ES-I3 (cell line): ENCODE results near the gene SH3BP1.
A peak's percentile ranks its signal among the peaks of the same experiment; 100 is the strongest.

ENCODE experiments used
- H3K36me3 ChIP-seq: 2 replicates; pipeline ENCODE4 v1.6.1; 2013; ENCODE audit warnings: mild to moderate bottlenecking, low read length, control low read depth, moderate library complexity; ENCODE audit not compliant: insufficient read depth
- H3K4me1 ChIP-seq: 2 replicates; pipeline ENCODE4 v1.6.1; 2013; ENCODE audit warnings: mild to moderate bottlenecking, control low read depth, low read length; ENCODE audit not compliant: insufficient read depth
- H3K9ac ChIP-seq: 2 replicates; pipeline ENCODE4 v1.6.1; 2013; ENCODE audit warnings: low read depth, mild to moderate bottlenecking, low read length, moderate library complexity
- H3K9me3 ChIP-seq: 2 replicates; pipeline ENCODE4 v1.6.1; 2013; ENCODE audit warnings: mild to moderate bottlenecking, low read length, moderate library complexity; ENCODE audit not compliant: control insufficient read depth, insufficient read depth

SH3BP1 gene

DNA sequence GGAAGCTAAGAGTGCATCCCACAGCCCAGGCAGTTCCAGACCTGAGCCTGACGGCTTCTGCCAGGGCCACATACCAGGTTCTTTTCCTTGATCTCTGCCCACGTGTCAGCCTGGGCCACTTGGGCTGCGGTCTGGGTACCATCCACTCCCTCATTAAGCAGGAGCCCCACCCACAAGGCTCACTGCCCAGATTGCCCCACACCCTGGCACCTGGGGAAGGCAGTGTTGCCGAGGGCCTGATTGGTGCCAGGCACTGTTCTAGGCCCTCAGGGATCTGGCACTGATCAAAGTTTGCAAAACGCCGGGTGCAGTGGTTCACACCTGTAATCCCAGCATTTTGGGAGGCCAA, 15.5 kb upstream of the SH3BP1 start:
- peaks cover 11% of the 10 kb centered on the region for H3K36me3 ChIP-seq
- no peaks in the 10 kb centered on the region for H3K4me1 ChIP-seq
- no peak overlapping the region for H3K9ac ChIP-seq
- no peaks in the 10 kb centered on the region for H3K9me3 ChIP-seq

DNA sequence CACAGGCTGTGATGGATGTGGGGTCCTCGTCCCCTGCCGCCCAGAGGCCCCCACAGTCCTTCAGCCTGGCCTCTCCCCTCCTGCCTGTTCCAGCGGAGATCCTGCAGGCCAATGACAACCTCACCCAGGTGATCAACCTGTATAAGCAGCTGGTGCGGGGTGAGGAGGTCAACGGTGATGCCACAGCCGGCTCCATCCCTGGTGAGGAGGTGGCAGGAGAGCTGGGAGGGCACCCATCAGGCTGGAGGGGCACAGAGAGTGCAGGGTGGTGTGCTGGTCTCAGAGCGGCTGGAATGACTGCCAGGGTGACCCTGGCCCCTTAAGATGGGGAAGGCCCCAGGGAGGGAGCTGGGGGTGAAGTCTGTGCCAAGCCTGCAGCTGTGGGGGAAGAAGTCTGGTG, 14.6 kb upstream of the SH3BP1 start:
- Histone ChIP-seq H3K9me3 (no peaks in the 10 kb centered on the region), H3K36me3 (peaks cover 11% of the 10 kb centered on the region), H3K4me1 (no peaks in the 10 kb centered on the region), H3K9ac (no peak overlapping the region)

DNA sequence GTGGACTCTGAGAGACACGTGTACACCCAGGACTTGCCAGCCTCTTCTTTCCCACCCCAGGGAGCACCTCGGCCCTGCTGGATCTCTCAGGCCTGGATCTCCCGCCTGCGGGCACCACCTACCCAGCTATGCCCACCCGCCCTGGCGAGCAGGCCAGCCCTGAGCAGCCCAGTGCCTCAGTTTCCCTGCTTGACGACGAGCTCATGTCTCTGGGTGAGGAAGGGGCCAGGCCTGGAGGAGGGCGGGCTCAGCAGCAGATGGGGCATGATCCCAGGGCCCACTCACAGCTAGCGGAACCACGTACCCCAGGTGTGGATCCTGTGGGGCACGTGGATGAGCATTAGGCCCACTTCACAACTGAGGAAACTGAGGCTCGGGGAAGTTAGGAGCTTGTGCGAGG, 13.7 kb upstream of the SH3BP1 start:
- H3K36me3 ChIP-seq = peaks cover 11% of the 10 kb centered on the region
- H3K4me1 ChIP-seq = no peaks in the 10 kb centered on the region
- no peak overlapping the region for H3K9ac ChIP-seq
- no peaks in the 10 kb centered on the region for H3K9me3 ChIP-seq

DNA sequence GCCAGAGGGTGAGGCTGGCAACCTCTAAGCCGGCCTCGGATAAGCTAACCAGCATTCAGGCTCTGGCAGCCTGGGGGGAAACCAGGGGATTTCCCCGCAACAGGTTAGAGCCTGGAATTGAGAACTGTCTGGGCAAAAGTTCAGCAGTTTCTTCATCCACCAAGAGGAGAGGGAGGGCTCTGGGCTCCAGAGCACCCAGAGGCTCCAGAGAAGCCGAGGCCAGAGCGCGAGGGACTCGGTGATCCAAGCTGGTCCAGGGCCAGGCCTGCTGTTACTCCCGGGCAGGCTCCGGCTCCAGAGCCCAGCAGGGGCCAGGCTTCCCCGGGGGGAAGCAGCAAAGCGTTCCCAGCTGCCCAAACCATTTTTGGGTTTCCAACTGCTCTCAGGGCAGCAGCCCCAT, 13.3 kb upstream of the SH3BP1 start:
- peaks cover 12% of the 10 kb centered on the region for H3K36me3 ChIP-seq
- H3K9me3 ChIP-seq = no peaks in the 10 kb centered on the region
- no peaks in the 10 kb centered on the region for H3K4me1 ChIP-seq
- H3K9ac ChIP-seq = no peak overlapping the region

DNA sequence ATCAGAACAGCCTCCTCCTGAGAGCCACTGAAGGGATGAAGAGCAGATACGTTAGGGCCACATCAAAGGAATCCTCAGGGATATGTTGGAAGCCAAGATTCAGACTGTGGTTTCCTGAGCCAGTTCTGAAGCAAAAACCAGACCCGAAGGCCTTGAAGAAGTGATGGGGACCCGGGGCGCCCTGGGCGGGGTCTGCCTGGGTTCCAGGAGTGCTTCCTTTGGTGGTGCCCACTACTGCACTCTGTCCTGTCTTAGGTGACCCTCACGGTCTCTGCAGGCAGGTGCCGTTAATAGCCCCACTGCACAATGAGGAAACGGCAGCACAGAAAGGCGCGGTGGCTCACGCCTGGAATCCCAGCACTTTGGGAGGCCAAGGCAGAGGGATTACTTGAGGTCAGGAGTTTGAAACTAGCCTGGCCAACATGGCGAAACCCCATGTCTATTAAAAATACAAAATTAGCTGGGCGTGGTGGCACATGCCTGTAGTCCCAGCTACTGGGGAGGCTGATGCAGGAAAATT, 12.9 kb upstream of the SH3BP1 start:
- H3K36me3 ChIP-seq = peaks cover 15% of the 10 kb centered on the region
- no peak overlapping the region for H3K9ac ChIP-seq
- no peaks in the 10 kb centered on the region for H3K4me1 ChIP-seq
- no peaks in the 10 kb centered on the region for H3K9me3 ChIP-seq

DNA sequence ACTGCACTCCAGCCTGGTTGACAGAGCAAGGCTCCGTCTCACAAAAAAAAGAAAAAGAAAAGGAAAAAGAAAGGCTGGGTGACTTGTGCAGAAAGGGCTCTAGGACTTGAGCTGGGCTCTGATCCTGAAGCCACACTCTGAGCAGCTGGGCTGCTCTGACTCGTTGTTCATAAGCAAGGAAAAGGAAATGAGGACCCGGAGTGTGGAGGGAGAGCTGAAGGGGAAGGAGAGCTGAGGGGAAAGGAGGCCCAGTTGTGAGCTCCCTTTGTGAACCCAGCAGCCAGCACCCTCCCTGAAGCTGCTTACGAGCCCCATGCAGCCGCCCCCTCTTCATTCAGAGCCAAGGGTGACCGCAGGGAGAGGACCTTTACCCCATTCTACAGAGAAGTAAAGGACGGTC, 12.3 kb upstream of the SH3BP1 start:
- Histone ChIP-seq H3K9me3 (no peaks in the 10 kb centered on the region), H3K4me1 (no peaks in the 10 kb centered on the region), H3K36me3 (peaks cover 15% of the 10 kb centered on the region), H3K9ac (no peak overlapping the region)

DNA sequence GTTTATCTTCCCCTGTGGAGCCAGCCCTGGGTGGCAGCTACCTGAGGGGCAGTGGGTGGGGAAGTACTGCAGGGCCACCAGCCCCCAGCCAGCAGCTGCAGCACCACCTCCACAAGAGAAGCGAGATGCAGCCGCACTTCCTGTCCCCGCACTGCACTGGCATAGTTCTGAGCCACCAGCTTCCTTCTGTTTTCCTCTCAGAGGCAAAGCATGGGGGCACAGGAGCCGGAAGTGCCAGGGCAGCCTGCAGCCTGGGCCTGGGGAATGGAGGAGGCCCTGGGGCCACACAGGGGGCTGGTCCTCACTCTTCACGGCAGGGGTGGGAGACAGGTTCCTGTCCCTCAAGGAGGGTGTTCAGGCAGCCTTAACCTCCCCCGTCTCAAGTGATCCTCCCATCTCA, 11.9 kb upstream of the SH3BP1 start:
- H3K9ac ChIP-seq = no peak overlapping the region

DNA sequence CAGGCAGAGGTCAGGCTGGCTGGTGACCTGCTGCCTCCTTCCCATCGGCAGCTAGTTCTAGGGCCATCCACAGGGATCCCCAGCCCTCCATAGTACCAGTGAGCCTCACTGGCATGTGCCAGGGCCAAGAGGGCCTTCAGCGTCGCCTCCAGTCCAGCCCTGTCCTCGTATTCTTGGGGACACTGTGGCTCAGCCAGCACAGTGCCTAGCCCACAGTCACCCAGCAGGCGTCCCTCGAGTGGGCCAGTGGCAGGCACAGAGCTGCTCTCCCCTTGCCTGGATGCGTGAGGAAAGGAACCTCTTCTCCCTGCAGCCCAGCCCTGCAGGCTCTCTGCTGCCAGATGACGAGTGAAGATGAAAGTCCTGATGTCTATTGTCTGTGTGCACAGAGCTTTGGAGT, 10.6 kb upstream of the SH3BP1 start:
- peaks cover 6% of the 10 kb centered on the region for H3K4me1 ChIP-seq
- peaks cover 15% of the 10 kb centered on the region for H3K36me3 ChIP-seq
- no peak overlapping the region for H3K9ac ChIP-seq
- no peaks in the 10 kb centered on the region for H3K9me3 ChIP-seq

More for the DNA sequence above, 11.9 kb upstream of the SH3BP1 start:
- Histone ChIP-seq H3K36me3 (peaks cover 15% of the 10 kb centered on the region), H3K4me1 (no peaks in the 10 kb centered on the region; the same call in 1 of the 2 replicates), H3K9me3 (no peaks in the 10 kb centered on the region)

DNA sequence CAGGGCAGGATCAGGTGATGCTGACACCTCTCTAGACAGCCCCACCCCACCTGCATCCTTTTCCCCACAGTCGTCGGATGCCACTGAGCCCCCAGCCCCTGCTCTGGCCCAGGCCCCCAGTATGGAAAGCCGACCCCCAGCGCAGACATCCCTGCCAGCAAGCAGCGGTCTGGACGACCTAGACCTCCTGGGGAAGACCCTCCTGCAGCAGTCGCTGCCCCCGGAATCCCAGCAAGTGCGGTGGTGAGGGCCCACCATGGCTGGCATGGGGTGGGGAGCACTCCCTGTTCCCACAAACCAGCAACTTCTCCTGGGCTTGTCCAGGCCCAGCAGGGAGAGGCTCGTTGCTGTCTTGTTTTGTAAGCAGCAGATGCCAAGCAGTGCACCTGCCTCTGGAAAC, 9.5 kb upstream of the SH3BP1 start:
- Histone ChIP-seq H3K9ac (no peak overlapping the region), H3K36me3 (peaks cover 15% of the 10 kb centered on the region), H3K4me1 (peaks cover 17% of the 10 kb centered on the region), H3K9me3 (no peaks in the 10 kb centered on the region)

DNA sequence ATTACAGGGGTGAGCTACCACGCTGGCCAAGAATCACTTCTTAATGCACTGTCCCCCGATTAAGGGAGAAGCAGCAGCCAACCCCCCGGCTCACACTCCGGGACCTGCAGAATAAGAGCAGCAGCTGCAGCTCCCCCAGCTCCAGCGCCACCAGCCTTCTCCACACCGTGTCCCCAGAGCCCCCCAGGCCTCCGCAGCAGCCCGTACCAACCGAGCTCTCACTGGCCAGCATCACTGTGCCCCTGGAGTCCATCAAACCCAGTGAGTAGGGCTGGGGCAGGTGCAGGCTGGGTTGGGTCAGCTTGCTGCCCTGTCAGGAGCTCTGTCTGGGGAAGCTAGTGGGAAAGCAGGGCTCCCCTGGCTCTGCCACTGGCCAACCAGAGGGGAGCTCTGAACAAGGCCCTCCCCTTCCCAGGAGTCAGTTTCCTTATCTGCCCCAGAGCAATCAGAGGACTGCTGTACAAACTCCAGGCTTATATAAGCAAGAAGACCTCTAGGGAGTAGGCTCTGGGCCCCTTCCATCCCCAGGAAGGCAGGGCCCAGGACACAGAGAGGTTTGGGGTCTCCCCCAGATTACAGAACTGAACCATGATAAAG, 8.5 kb upstream of the SH3BP1 start:
- no peaks in the 10 kb centered on the region for H3K9me3 ChIP-seq
- peaks cover 19% of the 10 kb centered on the region for H3K4me1 ChIP-seq
- H3K36me3 ChIP-seq = peaks cover 15% of the 10 kb centered on the region
- no peak overlapping the region for H3K9ac ChIP-seq

DNA sequence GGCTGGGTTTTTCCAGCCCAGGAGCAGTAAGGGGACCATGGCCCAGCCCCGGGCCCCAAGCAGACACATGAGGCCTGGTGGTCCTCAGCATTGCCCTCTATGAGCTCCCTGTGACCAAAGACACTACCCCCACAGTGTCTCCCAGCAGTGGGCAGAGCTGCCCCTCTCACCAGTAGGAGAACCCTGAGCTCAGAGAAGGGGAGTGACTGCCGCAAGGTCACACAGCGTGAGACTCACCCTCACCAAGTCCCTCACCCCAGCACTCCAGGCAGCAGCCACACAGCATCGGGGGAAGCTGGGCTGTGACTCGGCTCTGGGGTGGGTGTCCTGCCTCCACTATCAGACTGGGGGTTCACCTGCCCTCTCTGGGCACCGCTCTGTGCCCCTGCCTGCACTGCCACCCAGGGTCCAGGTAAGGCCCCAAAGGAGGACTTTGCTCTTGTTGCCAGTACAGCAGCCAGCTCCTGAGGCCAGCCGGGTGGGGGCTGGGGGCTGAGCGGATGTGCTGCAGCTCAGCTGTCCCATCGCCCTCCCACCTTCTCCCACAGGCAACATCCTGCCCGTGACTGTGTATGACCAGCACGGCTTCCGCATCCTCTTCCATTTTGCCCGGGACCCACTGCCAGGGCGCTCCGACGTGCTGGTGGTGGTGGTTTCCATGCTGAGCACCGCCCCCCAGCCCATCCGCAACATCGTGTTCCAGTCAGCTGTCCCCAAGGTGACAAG, 7.9 kb upstream of the SH3BP1 start:
- Histone ChIP-seq H3K9ac (no peak overlapping the region), H3K9me3 (no peaks in the 10 kb centered on the region), H3K4me1 (peaks cover 19% of the 10 kb centered on the region), H3K36me3 (peaks cover 14% of the 10 kb centered on the region)

DNA sequence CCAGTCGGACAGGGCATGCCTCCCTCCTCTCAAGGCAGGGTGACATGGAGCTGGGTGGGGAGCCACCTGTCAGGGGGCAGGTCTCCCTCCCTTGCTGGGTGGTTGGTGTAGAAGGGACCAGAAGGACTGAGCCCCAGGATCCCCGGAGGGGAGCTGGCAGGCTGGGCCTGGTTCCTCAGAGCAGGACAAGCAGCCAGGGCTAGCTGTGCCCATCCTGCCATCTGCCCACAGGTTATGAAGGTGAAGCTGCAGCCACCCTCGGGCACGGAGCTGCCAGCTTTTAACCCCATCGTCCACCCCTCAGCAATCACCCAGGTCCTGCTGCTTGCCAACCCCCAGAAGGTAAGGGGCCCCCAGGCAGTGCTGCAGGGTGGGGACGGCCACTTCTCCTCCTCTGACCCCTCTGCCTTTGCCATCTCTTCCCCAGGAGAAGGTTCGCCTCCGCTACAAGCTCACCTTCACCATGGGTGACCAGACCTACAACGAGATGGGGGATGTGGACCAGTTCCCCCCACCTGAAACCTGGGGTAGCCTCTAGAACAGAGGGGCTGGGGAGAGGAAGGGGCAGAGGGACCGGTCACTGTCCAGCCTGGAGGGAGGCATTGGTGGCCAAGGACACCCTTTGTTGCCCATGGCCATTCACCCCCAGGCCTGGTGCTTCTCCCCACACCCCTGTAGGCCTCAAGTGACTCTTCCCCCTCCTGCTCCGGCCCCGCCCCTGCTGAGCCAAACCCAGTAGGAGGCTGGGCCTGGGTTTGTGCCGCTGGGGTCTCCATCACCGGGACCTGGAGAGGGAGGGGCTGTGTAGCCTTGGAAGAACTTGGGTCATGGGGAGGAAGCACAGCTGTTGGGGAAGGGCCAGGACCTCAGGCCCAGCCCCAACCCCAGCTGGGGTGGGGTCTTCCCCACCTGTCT, 7.0 kb upstream of the SH3BP1 start:
- H3K4me1 ChIP-seq = peaks cover 19% of the 10 kb centered on the region
- no peaks in the 10 kb centered on the region for H3K9me3 ChIP-seq
- no peak overlapping the region for H3K9ac ChIP-seq
- H3K36me3 ChIP-seq = peaks cover 11% of the 10 kb centered on the region

DNA sequence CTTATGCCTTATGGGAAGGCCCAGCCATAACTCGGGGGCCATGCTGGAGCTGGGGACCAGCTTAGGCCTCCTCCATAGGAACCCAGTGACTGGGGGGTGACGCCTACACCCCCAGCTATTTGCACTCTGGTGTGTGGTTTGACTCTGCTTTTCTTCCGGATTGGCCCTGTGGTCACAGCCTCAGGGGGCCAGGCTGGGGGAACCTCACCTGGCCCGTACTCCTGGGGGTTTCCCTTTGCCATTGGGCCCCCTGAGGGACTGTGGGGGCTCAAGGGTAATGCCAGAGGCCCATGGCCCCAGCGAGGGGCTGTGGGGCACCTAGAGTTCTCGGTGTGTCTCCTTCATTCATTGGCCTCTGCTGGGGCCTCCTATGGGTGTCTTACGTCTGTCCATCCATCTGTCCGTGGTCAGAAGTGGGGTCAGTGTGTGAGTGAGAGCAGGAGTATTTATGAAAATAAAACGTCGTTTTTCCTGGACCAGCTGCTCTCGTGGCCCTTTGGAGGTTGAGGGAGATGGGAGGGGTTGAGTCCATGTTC, 6.3 kb upstream of the SH3BP1 start:
- Histone ChIP-seq H3K9ac (no peak overlapping the region), H3K9me3 (no peaks in the 10 kb centered on the region), H3K36me3 (peaks cover 10% of the 10 kb centered on the region), H3K4me1 (peaks cover 19% of the 10 kb centered on the region)

DNA sequence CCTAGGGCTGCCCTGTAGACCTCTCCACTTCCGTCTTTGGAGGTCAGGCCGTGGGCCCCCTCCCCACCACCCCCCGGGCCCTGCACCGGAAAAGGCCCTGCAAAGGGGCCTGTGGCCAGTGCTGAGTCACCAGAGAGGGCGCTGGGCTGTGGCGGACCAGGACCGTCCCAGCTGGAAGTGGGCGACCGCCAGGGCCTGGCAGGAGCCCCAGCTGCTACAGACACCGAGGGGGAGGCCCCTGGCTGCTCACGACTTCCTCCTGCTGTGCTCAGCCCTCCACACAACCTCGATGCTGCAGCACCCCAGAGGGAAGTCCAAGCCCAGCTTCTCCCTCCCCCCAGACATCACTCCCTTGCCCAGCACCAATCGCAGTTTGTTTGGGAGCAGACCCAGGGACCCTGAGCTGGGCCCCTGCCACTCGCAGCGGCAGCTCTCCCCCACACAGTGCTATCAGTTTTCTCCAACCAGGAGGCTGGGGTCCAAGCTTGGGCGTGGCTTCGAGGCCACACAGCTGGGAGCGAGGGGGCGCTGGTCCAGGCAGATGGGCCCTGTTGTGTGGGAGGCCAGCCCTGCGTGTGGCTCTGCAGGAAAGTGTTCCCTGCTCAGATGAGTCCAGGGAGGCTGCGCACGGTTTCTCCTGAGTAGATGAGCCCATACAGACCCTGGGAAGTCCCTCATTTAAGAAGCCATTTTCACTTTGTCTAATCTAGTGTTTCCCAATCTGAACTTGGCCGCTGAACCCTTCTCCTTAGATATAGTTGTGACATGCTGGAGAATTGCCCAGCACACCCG, 5.6 kb upstream of the SH3BP1 start:
- Histone ChIP-seq H3K9ac (peak overlapping the region; percentile 16), H3K36me3 (peaks cover 6% of the 10 kb centered on the region)

More for the DNA sequence above, 5.6 kb upstream of the SH3BP1 start:
- no peaks in the 10 kb centered on the region for H3K9me3 ChIP-seq
- peaks cover 25% of the 10 kb centered on the region for H3K4me1 ChIP-seq
